Neutrophil (primary cell): Measurements from ENCODE around the gene KATNAL2.
"Not testable (repeated sequence)": the region's sequence is repeated elsewhere in the genome, so short reads cannot be mapped to it uniquely, and the experiment has no call there.

ENCODE experiments used
- H3K27ac ChIP-seq: fragments of 200-600 bp; sonication (generic); 2 replicates; pipeline ENCODE4 v1.5.1; 2016; ENCODE audit warnings: mild to moderate bottlenecking, moderate library complexity
- H3K27me3 ChIP-seq: fragments of 200-600 bp; sonication (generic); 2 replicates; pipeline ENCODE4 v1.6.0; 2016; ENCODE audit warnings: mild to moderate bottlenecking
- H3K36me3 ChIP-seq: fragments of 200-600 bp; sonication (generic); 2 replicates; pipeline ENCODE4 v1.5.1; 2017
- H3K4me1 ChIP-seq, 2 experiments: fragments of 200-600 bp in 1 of 2; sonication (generic) in 1 of 2; 1 replicate in 1 of 2; 2 replicates in 1 of 2; pipeline versions ENCODE4 v1.5.1 to v1.6.1; 2013 to 2016; ENCODE audit warnings: low read depth in 1 of 2, low read length in 1 of 2, mild to moderate bottlenecking in 1 of 2, moderate library complexity in 1 of 2; ENCODE audit not compliant: control insufficient read depth in 1 of 2, insufficient read depth in 1 of 2
- H3K4me3 ChIP-seq, 2 experiments: fragments of 200-600 bp in 1 of 2; sonication (generic) in 1 of 2; 1 replicate in 1 of 2; 2 replicates in 1 of 2; pipeline ENCODE4 v1.5.1; 2013 to 2016; ENCODE audit warnings: low read depth in 1 of 2, low read length in 1 of 2, mild to moderate bottlenecking in 1 of 2, moderate library complexity in 1 of 2
- H3K9me3 ChIP-seq: fragments of 200-600 bp; sonication (generic); 2 replicates; pipeline ENCODE4 v1.5.1; 2016
- TF ChIP-seq, protein P1 (sequence below): fragments of 200-600 bp; sonication (generic); IDR thresholded peaks from 2 replicates; pipeline ENCODE4 v1.5.1; 2016; ENCODE audit warnings: antibody characterized with exemption

Gene KATNAL2

DNA sequence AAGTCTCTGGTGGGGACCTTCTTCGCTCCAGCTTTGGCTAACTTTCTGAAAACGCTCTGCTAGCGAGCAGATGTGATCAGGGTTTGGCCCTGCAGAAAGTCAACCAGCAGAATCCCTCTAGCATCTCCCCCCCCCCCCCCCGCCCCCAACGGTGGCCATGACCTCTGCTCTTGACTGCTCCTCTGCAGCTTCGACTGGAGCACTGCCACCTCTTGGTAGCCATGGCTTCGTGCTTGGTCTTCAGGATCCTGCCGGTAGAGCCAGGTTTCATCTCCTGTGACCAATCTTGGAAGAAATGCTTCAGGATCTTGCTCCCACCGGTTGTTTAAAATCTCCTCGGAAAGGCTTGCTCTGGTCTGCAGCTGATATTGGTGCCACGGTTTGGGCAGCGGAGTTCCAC is 113.5 kb downstream of the KATNAL2 start:
- H3K9me3 ChIP-seq, H3K4me3 ChIP-seq, H3K27ac ChIP-seq, H3K36me3 ChIP-seq, H3K4me1 ChIP-seq, H3K27me3 ChIP-seq: not testable (repeated sequence)

DNA sequence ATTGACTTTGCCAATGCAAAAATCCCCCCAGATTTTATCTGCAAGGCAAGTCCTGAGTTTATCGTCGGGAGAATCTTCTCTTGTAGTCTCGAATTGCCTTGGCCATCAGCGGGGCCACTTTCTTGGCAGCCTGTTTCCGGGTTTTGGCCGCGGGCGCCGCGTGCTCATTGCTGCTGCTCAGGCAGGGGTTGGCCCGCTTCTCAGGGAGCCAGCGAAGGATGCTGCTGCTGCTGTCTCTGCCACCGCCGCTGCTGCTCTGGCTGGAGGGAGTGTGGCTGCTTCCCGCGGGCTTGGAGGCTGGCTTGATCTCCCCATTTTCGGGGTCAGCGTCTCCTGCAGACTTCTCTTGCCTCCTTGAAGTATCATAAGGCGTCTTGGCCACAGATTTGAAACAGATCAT is 115.5 kb downstream of the KATNAL2 start:
- TF ChIP-seq, protein P1, sequence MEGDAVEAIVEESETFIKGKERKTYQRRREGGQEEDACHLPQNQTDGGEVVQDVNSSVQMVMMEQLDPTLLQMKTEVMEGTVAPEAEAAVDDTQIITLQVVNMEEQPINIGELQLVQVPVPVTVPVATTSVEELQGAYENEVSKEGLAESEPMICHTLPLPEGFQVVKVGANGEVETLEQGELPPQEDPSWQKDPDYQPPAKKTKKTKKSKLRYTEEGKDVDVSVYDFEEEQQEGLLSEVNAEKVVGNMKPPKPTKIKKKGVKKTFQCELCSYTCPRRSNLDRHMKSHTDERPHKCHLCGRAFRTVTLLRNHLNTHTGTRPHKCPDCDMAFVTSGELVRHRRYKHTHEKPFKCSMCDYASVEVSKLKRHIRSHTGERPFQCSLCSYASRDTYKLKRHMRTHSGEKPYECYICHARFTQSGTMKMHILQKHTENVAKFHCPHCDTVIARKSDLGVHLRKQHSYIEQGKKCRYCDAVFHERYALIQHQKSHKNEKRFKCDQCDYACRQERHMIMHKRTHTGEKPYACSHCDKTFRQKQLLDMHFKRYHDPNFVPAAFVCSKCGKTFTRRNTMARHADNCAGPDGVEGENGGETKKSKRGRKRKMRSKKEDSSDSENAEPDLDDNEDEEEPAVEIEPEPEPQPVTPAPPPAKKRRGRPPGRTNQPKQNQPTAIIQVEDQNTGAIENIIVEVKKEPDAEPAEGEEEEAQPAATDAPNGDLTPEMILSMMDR, result no peak
- no peaks in the 10 kb centered on the region for H3K4me1 ChIP-seq
- H3K27ac ChIP-seq, result no peak overlapping the region
- no peaks in the 10 kb centered on the region for H3K27me3 ChIP-seq
- H3K9me3 ChIP-seq, result no peaks in the 10 kb centered on the region
- no peak overlapping the region for H3K4me3 ChIP-seq
- H3K36me3 ChIP-seq, result no peaks in the 10 kb centered on the region

DNA sequence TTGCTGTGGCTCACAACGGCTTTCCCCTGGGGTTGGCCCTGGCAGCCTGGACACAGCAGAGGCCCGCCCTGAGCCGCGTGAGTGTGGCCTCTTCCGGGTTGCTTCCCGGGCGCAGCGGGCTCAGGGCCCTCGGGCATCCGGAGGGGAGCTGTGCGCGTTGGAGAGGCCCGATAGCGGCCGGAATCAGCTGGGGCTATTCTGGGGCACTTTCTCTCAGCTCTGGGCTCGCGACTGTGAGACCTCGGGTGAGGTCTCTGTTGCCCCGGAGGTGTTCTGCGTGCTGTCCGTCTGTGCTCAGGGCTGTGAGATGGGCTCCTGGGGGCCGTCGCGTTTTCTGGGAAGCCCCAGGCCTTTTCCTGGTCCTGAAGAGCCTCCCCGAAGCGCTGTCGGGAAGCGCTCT is 117.2 kb downstream of the KATNAL2 start:
- H3K9me3 ChIP-seq, H3K36me3 ChIP-seq, H3K27me3 ChIP-seq, H3K4me1 ChIP-seq, H3K27ac ChIP-seq, H3K4me3 ChIP-seq: not testable (repeated sequence)

DNA sequence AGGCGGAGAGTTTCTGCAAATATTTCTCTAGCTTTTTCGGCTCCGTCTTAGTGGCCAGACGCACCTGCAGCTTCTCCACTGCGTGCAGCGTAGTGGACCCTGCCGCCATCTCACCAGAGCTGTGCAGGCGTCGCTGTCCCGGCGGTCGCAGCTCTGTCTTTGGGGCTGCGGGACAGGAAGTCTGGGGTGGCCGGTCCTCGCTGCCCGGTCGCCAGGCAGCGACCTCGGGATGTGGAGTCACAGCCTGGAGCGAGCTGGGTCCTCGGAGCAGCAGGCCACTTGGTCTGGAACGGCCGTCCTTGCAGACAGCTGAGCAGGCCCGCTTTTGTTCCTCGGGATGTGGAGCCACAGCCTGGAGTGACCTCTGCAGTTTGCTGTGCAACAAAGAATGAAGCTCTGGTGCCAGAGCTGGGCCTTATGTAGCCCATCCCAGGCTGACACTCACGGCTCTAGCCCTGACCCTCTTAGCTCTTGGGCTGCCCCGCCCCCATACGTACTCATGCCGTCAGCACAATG is 117.8 kb downstream of the KATNAL2 start, which contains the start of gene ELOA2:
TSS of gene ELOA2 (minus strand) at position 466 of the 516 bp plus-strand sequence. CDS start at position 109, 357 bp downstream.
- TF ChIP-seq, protein P1, result no peak
- H3K9me3 ChIP-seq, result no peaks in the 10 kb centered on the region
- no peak within 1 kb of the TSS for H3K27ac ChIP-seq

DNA sequence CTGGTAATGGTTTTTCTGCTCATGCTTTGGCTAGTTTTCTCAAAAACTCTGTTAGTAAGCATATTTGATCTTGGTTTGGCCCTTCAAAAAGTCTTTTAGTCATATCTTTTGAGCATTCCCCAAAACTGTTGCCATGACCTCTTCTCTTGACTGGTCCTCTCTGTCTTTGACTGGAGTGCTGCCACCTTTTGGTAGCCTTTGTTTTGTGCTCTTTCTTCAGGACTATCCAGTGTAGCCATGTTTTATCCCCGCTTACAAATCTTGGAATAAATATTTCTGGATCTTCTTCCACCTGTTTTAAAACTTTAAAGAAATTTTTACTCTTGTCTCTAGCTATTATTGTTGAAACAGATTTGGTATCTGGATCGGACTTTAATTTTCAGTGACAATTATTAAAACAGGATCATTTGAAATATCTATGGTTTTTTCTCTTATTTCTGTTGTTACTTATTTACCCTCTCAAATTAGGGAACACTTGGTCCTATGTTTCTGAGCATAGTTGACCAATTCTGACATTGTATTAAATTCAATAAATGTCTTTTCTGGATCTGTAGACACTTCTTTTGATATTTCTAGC is 119.0 kb downstream of the KATNAL2 start:
- no peaks in the 10 kb centered on the region for H3K9me3 ChIP-seq
- no peaks in the 10 kb centered on the region for H3K36me3 ChIP-seq
- H3K4me1 ChIP-seq, result no peaks in the 10 kb centered on the region
- no peaks in the 10 kb centered on the region for H3K27me3 ChIP-seq
- H3K4me3 ChIP-seq, result no peak overlapping the region
- H3K27ac ChIP-seq, result no peak overlapping the region
- TF ChIP-seq, protein P1, result no peak

More for the DNA sequence above, 117.8 kb downstream of the KATNAL2 start, which contains the start of gene ELOA2:
- Histone ChIP-seq H3K36me3 (no peaks in the 10 kb centered on the region), H3K4me3 (no peak within 1 kb of the TSS), H3K4me1 (no peaks in the 10 kb centered on the region), H3K27me3 (no peaks in the 10 kb centered on the region)

DNA sequence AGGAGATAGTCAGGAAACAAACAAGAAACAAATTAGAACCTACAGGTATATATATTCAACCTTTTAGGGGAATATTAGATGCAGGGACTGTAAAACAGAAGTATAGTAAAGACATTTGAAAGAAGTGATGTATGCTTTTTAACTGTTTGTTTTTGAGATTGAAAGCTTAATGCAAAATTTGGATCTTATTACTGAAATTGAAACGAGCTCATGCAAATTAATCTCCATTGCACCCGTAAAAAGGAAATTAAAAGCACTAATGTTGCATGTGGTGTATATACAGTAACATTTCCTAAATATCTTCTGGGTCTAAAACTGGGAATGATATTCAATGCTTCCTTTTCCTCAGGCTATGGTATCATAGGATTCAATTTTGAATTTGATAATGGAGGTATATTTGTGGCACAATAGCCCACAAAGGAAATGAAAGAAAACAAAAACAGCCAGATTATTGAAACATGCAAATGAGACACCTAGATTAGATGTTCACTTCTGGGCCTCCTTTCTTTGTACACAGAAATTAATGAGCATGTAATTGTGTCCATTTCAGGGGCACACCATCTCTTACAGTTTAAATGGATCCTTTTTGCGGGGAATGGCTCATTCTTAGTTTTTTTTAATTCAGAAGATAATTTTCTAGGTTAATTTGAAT is 119.7 kb downstream of the KATNAL2 start:
- no peaks in the 10 kb centered on the region for H3K27me3 ChIP-seq
- H3K4me1 ChIP-seq, result no peaks in the 10 kb centered on the region
- H3K36me3 ChIP-seq, result no peaks in the 10 kb centered on the region
- no peak overlapping the region for H3K4me3 ChIP-seq
- H3K9me3 ChIP-seq, result no peaks in the 10 kb centered on the region
- no peak overlapping the region for H3K27ac ChIP-seq
- TF ChIP-seq, protein P1, result no peak
